ENCODE results near the gene LTBP1. TPM values are rescaled to one million over a fixed set of nuclear protein-coding genes. Genes with fewer than 3 reads are reported as not detected.

Gene LTBP1
- total RNA-seq, 2 experiments from 2014 or later, result 0.18 TPM; not detected in 1

GRCh38 chr2:33130054-33130447 is 183.3 kb downstream of the LTBP1 start:
- Mint-ChIP-seq H3K4me3 (no peak overlapping the region), H3K27me3 (peaks cover 4% of the 10 kb centered on the region), H3K36me3 (ENCODE audit: low read depth) (no peaks in the 10 kb centered on the region), H3K4me1 (ENCODE audit: low read depth) (no peaks in the 10 kb centered on the region), H3K27ac (no peak overlapping the region), H3K9me3 (no peaks in the 10 kb centered on the region)
- POLR2A ChIA-PET, result interaction anchor here (0.9 kb wide), 1 partner anchor 16 kb away, joined by 4 read pairs; no protein-coding TSS in a partner anchor
- CTCF ChIA-PET, result no interaction called here
- intact Hi-C loops (cut with micrococcal nuclease), result no loop called here
- ATAC-seq (no peak), DNase-seq (no peak)
- no peak for TF ChIP-seq CTCF (IDR thresholded peaks at IDR 0.05)

DNA sequence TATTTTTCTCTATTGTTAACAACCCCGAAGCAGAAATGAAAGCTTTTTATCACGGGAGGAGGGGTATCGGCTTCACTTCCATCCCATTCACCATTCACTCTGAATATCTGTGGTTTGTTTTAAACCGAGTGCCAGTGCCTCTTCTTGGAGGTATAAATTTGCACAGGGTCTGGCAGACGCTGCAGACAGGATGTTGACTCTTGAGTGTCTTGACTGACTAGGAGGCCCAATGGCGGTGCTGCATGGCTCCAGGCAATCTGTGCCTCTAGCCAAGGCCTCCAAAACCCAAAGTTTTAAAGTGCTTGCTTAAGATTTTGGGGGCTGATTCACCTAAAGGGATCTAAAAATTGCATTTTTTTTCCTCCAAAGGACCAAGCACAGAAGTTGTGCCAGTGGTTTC is 183.8 kb downstream of the LTBP1 start:
- no peak overlapping the region for H3K27ac Mint-ChIP-seq
- ChIA-PET POLR2A (interaction anchor here (0.9 kb wide), 1 partner anchor 17 kb away, joined by 4 read pairs; no protein-coding TSS in a partner anchor), CTCF (interaction anchor here (1.1 kb wide), 1 partner anchor 103 kb away, joined by 3 read pairs; no protein-coding TSS in a partner anchor)
- H3K4me1 Mint-ChIP-seq (ENCODE audit: low read depth), result no peaks in the 10 kb centered on the region
- H3K4me3 Mint-ChIP-seq, result no peak overlapping the region
- H3K9me3 Mint-ChIP-seq, result no peaks in the 10 kb centered on the region
- TF ChIP-seq CTCF (IDR thresholded peaks at IDR 0.05), result no peak
- intact Hi-C loops (cut with micrococcal nuclease), result no loop called here
- H3K27me3 Mint-ChIP-seq, result peaks cover 4% of the 10 kb centered on the region
- ATAC-seq, result no peak
- no peaks in the 10 kb centered on the region for H3K36me3 Mint-ChIP-seq (ENCODE audit: low read depth)
- DNase-seq, result no peak

- ChIA-PET POLR2A (no interaction called here), CTCF (interaction anchor here (1.1 kb wide), 1 partner anchor 103 kb away, joined by 3 read pairs; no protein-coding TSS in a partner anchor)
- intact Hi-C loops (cut with micrococcal nuclease), result no loop called here
- H3K4me1 Mint-ChIP-seq (ENCODE audit: low read depth), result no peaks in the 10 kb centered on the region
- no peak for ATAC-seq
- H3K36me3 Mint-ChIP-seq (ENCODE audit: low read depth), result no peaks in the 10 kb centered on the region
- no peak for DNase-seq
- no peak for TF ChIP-seq CTCF (IDR thresholded peaks at IDR 0.05)
- no peak overlapping the region for H3K27ac Mint-ChIP-seq
- no peaks in the 10 kb centered on the region for H3K9me3 Mint-ChIP-seq
- H3K4me3 Mint-ChIP-seq, result no peak overlapping the region
- H3K27me3 Mint-ChIP-seq, result peaks cover 4% of the 10 kb centered on the region
Observed at GRCh38 chr2:33131111-33131510, 184.4 kb downstream of the LTBP1 start.

DNA sequence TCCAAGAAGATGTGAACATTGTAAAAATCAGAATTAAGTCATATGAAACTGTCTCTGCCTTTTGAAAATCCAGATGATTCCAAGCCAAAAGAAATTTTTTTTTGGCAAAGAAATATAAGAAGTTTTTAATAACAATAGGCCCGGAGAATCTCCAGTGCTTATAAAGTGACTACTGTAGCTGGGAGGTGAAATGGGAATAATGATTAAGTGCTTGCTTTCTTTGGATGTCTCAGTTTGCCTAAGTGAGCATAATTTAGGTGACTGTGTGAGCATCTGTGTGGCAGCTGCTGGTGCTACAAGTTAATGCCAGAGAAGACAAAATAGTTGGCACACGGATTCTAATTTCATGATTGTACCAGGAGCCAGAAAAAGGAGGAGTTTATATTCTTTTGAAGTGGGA is 185.0 kb downstream of the LTBP1 start:
- DNase-seq (no peak), ATAC-seq (no peak)
- no peak for TF ChIP-seq CTCF (IDR thresholded peaks at IDR 0.05)
- intact Hi-C loops (cut with micrococcal nuclease), result no loop called here
- no peaks in the 10 kb centered on the region for H3K9me3 Mint-ChIP-seq
- ChIA-PET POLR2A (no interaction called here), CTCF (interaction anchor here (1.1 kb wide), 1 partner anchor 104 kb away, joined by 3 read pairs; no protein-coding TSS in a partner anchor)
- H3K27me3 Mint-ChIP-seq, result peaks cover 4% of the 10 kb centered on the region
- H3K4me3 Mint-ChIP-seq, result no peak overlapping the region
- H3K27ac Mint-ChIP-seq, result no peak overlapping the region
- H3K4me1 Mint-ChIP-seq (ENCODE audit: low read depth), result no peaks in the 10 kb centered on the region
- no peaks in the 10 kb centered on the region for H3K36me3 Mint-ChIP-seq (ENCODE audit: low read depth)

DNA sequence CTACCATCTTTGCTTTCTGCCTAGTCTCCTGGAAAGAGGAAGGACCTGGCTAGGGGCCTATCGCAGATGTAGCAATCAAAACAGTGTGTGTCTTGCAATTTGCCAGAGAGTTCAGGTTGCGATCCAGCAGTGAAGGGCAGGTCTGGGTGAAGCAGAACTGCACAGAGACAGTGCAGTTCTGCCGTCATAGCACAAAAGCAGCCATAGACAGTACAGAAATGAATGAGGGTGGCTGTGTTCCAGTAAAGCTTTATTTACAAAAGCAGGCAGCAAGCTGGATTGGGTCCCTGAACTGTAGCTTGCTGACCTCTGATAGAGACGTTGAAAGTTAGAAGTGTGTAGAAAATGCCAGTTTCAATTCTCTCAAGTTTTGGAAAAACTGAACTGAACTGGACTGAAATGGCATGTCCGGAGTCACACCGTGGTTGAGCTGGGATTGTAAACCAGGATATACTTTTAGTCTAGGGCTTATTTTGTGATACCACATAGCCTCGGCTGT is 186.8 kb downstream of the LTBP1 start:
- TF ChIP-seq CTCF (IDR thresholded peaks at IDR 0.05), result no peak
- ATAC-seq (no peak), DNase-seq (no peak)
- Mint-ChIP-seq H3K27ac (no peak overlapping the region), H3K36me3 (ENCODE audit: low read depth) (no peaks in the 10 kb centered on the region), H3K4me3 (no peak overlapping the region), H3K4me1 (ENCODE audit: low read depth) (no peaks in the 10 kb centered on the region), H3K27me3 (peaks cover 4% of the 10 kb centered on the region), H3K9me3 (no peaks in the 10 kb centered on the region)
- CTCF ChIA-PET, result no interaction called here
- intact Hi-C loops (cut with micrococcal nuclease), result no loop called here
- POLR2A ChIA-PET, result no interaction called here
